Stimulated activated naive CD8-positive, alpha-beta T cell treated with anti-CD3 and anti-CD28 coated beads, Interleukin-15, amount 100 ng/mL, for 72 hours (primary cell): ENCODE measurements around the gene JAK1.

Experiments used
- ATAC-seq: fragments of 150-1000 bp; cut with Tn5 transposase; 2 replicates; pipeline ENCODE4 v1.10.0; 2021; ENCODE audit warnings: mild to moderate bottlenecking, moderate library complexity
- DNase-seq, 2 donors: peaks; one replicate each; pipeline ENCODE4 v3.0.0; 2021 to 2022
- H3K27ac Mint-ChIP-seq, 2 donors: one replicate each; pipeline ENCODE4 v1.8.0; 2022; ENCODE audit warnings: mild to moderate bottlenecking in 2 of 2, mixed read lengths in 2 of 2, moderate library complexity in 2 of 2
- H3K27me3 Mint-ChIP-seq: one replicate; pipeline ENCODE4 v1.8.0; 2022; ENCODE audit warnings: mixed read lengths
- H3K4me1 Mint-ChIP-seq: one replicate; pipeline ENCODE4 v1.8.0; 2022; ENCODE audit warnings: mild to moderate bottlenecking, mixed read lengths
- H3K4me3 Mint-ChIP-seq, 2 donors: one replicate each; pipeline ENCODE4 v1.8.0; 2022; ENCODE audit warnings: mild to moderate bottlenecking in 2 of 2, mixed read lengths in 2 of 2, moderate library complexity in 1 of 2
- H3K9me3 Mint-ChIP-seq, 2 donors: one replicate each; pipeline ENCODE4 v1.8.0; 2022; ENCODE audit warnings: mixed read lengths in 2 of 2

Gene JAK1

GRCh38 chr1:64884261-64885040, 81.9 kb downstream of the JAK1 start:
- Mint-ChIP-seq H3K9me3 (no peaks in the 10 kb centered on the region), H3K27me3 (no peaks in the 10 kb centered on the region), H3K4me1 (peaks cover 65% of the 10 kb centered on the region), H3K4me3 (no peak overlapping the region), H3K27ac (no peak overlapping the region)
- no peak for DNase-seq
- ATAC-seq = no peak

- peaks cover 65% of the 10 kb centered on the region for H3K4me1 Mint-ChIP-seq
- no peak overlapping the region for H3K4me3 Mint-ChIP-seq
- ATAC-seq = no peak
- H3K27ac Mint-ChIP-seq = peak overlapping the region in 1 of 2 donors; percentile 49
- no peak for DNase-seq
- H3K9me3 Mint-ChIP-seq = no peaks in the 10 kb centered on the region
- H3K27me3 Mint-ChIP-seq = no peaks in the 10 kb centered on the region
Observed at GRCh38 chr1:64882574-64883255, 83.6 kb downstream of the JAK1 start.

DNA sequence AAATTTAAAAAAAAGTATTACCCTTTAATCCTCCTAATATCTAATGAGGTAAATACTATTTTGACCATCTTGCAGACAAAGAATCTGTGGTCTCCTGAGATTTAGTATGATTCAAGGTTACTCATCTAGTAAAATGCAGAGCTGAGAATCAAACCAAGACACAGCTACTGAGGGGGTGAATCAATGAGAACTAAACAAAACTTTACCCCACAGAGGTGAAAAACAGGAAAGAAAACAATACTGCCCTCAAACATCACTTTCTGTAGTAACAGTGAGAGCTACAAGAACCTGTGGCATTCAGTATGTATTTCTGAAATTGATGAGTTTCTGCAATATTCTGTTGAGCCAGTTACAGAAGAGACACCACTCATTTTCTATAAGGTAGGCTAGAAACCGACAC, 85.1 kb downstream of the JAK1 start:
- H3K27ac Mint-ChIP-seq = peak overlapping the region in 1 of 2 donors; percentile 19
- peaks cover 65% of the 10 kb centered on the region for H3K4me1 Mint-ChIP-seq
- ATAC-seq (peak; percentile 60), DNase-seq (no peak)
- no peaks in the 10 kb centered on the region for H3K9me3 Mint-ChIP-seq
- H3K27me3 Mint-ChIP-seq = no peaks in the 10 kb centered on the region
- no peak overlapping the region for H3K4me3 Mint-ChIP-seq

DNA sequence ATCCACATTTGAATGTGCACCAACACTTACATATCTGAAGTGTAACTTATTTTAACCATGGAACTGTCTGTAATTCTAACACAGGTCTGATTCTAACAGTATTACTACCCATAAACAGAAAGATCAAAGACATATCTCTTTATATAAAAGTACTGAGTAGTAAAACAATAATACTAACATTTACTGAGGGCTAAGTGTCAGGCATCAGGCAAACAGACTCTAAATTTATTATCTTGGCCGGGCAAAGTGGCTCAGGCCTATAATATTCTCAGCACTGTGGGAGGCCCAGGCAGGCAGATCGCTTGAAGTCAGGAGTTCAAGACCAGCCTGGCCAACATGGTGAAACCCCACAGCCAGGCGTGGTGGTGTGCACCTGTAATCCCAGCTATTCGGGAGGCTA, 85.9 kb downstream of the JAK1 start:
- Mint-ChIP-seq H3K9me3 (no peaks in the 10 kb centered on the region), H3K4me1 (peaks cover 70% of the 10 kb centered on the region), H3K27ac (no peak overlapping the region), H3K4me3 (no peak overlapping the region), H3K27me3 (no peaks in the 10 kb centered on the region)
- DNase-seq = no peak
- no peak for ATAC-seq

DNA sequence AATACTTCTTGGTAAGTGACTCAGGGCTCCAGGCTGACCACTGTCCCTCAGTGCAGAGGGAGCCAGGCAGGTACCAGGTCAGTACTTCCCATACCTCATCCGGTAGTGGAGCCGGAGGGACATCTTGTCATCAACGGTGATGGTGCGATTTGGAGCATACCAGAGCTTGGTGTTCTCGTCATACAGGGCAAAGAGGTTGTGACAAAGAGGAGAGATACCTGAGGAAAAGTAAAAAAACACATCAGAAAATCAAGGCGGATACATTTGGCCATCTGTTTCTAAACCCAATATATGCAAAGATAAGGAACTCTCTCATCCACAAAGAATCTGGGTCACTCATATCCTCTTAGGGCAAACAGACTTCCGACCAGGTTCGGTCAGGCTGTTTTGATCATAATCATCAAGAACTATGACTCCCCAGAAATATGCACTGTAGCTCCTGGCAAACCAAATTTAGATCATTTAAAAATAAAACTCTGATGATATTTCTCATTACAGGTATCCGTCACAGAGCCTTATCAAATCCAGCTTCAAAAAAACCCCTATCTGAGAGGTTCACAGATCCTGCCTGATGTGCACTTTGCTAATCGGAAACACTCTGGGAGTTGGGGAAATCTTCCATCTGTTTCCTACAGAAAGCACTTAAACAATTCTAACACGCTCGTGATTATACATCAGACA, 87.3 kb downstream of the JAK1 start:
- no peak for ATAC-seq
- Mint-ChIP-seq H3K4me1 (peaks cover 71% of the 10 kb centered on the region), H3K4me3 (no peak overlapping the region), H3K27me3 (no peaks in the 10 kb centered on the region), H3K27ac (no peak overlapping the region), H3K9me3 (no peaks in the 10 kb centered on the region)
- DNase-seq = no peak

DNA sequence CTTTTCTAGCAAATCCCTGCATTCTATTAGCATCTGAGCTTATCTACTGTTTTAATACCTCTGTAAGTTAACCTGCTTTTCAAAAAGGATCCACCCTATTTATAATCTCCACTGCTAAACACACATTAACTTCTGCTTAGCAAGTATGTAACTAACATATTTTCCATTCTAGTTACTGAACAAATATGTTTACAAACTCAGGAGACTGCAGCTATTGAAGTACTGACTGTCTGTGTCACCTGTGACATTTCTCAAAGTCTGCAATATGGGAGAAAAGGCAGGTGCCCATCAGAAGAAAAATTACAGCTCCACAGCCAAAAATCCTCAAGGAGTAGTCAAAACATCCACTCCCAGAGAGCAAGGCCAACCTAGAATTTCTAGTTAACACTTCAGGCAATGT, 88.3 kb downstream of the JAK1 start:
- ATAC-seq (no peak), DNase-seq (no peak)
- Mint-ChIP-seq H3K4me1 (peaks cover 74% of the 10 kb centered on the region), H3K9me3 (no peaks in the 10 kb centered on the region), H3K4me3 (peak overlapping the region; percentile 12 to 16), H3K27ac (no peak overlapping the region), H3K27me3 (no peaks in the 10 kb centered on the region)

DNA sequence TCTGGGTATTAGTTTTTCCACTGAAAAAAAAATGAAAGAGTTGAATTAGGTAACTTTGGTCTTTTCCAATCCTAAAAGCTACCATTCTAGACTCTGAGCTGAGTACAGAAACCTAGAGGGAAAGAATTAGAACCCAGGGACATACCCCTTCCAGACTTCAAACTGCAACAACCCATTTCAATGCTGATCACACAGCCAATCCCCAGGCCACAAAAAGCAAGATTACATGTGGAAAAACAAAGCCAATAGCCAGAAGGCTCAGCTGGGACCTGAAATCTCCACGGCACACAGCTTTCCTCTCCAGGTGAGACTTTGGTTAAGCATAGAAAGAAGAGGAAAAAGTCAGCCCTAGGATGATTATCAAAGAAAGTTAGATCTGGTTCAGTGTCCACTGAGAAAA, 88.8 kb downstream of the JAK1 start:
- Mint-ChIP-seq H3K9me3 (no peaks in the 10 kb centered on the region), H3K4me1 (peaks cover 69% of the 10 kb centered on the region), H3K27ac (peak overlapping the region in 1 of 2 donors; percentile 36), H3K27me3 (no peaks in the 10 kb centered on the region), H3K4me3 (peak overlapping the region; percentile 23 to 42)
- ATAC-seq (peak; percentile 11), DNase-seq (no peak)

DNA sequence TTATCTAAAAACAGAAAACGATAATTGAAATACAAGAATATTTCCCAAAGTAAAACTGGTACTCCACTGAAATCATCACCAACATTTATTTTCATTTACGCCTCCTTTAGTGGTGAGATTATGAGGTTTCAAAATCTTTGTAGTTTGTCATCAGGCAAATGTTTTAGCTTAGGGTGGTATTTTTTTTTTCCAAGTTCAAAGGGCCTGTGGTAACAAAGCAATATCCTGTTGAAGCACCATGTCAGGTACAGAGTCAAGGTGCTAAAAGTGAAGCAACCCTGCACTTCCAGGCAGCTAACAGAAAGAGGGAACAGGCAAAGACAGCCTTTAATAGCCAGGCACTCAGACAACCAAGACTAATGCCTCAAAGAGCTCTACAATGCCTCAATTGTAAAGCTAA, 89.2 kb downstream of the JAK1 start:
- Mint-ChIP-seq H3K27me3 (no peaks in the 10 kb centered on the region), H3K9me3 (no peaks in the 10 kb centered on the region), H3K27ac (peak overlapping the region; percentile 36 to 37), H3K4me3 (peak overlapping the region; percentile 42 to 54), H3K4me1 (peaks cover 66% of the 10 kb centered on the region)
- DNase-seq (peak; percentile 10 to 30), ATAC-seq (peak; percentile 94)

DNA sequence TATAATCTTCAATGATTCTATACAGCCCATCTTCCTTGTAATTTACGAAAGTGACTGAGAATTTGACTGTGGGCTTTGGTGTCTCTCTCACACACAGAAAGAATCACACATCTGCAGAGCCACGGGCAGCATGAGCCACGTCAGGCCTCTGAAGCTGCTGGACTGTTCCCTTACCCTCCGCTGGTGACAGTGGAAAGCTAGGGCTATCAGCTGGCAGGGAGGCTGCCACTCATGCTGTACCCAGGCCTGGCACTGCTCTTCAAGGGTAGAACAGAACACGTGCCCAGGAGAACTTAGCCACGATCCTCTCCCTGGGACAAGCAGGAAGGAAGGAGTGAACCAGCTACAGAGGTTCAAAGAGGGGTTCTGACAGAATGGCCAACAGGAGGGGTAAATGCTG, 90.7 kb downstream of the JAK1 start:
- H3K27ac Mint-ChIP-seq = peak overlapping the region in 1 of 2 donors; percentile 28
- ATAC-seq (no peak), DNase-seq (no peak)
- H3K27me3 Mint-ChIP-seq = no peaks in the 10 kb centered on the region
- H3K9me3 Mint-ChIP-seq = no peaks in the 10 kb centered on the region
- peaks cover 61% of the 10 kb centered on the region for H3K4me1 Mint-ChIP-seq
- peak overlapping the region; percentile 16 to 25 for H3K4me3 Mint-ChIP-seq

- Mint-ChIP-seq H3K4me3 (peak overlapping the region in 1 of 2 donors; percentile 26), H3K4me1 (peaks cover 61% of the 10 kb centered on the region), H3K27me3 (no peaks in the 10 kb centered on the region), H3K9me3 (no peaks in the 10 kb centered on the region), H3K27ac (no peak overlapping the region)
- DNase-seq (no peak), ATAC-seq (no peak)
Observed at GRCh38 chr1:64875101-64875500, 91.2 kb downstream of the JAK1 start.

GRCh38 chr1:64874666-64875065, 91.7 kb downstream of the JAK1 start:
- H3K4me1 Mint-ChIP-seq = peaks cover 61% of the 10 kb centered on the region
- H3K27ac Mint-ChIP-seq = no peak overlapping the region
- no peak for ATAC-seq
- no peaks in the 10 kb centered on the region for H3K27me3 Mint-ChIP-seq
- no peak overlapping the region for H3K4me3 Mint-ChIP-seq
- no peak for DNase-seq
- no peaks in the 10 kb centered on the region for H3K9me3 Mint-ChIP-seq

- no peak for ATAC-seq
- H3K4me1 Mint-ChIP-seq = peaks cover 54% of the 10 kb centered on the region
Observed at GRCh38 chr1:64873576-64873975, 92.8 kb downstream of the JAK1 start.

DNA sequence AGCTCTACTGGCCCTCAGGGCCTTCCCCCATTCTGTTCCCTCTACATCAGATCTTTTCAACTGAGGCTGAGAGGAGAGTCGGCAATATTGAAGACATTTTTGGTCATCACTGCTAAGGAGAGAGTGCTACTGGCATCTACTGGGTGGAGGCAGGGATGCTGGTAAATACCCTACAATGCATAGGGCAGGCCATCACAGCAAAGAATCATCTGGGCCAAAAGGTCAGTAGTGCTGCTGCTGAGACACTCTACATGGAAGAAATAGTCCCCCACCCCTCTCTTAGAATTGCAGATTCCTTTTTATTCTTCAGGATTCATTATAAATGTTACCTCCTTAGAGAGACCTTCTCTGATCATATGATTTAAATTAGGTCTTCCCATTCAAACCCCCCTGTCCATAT, 94.3 kb downstream of the JAK1 start:
- H3K4me3 Mint-ChIP-seq = no peak overlapping the region
- peak overlapping the region in 1 of 2 donors; percentile 34 for H3K27ac Mint-ChIP-seq
- DNase-seq (no peak), ATAC-seq (no peak)
- H3K4me1 Mint-ChIP-seq = peaks cover 39% of the 10 kb centered on the region
- no peaks in the 10 kb centered on the region for H3K9me3 Mint-ChIP-seq
- no peaks in the 10 kb centered on the region for H3K27me3 Mint-ChIP-seq

More at GRCh38 chr1:64873576-64873975, 92.8 kb downstream of the JAK1 start:
- no peak for DNase-seq
- Mint-ChIP-seq H3K27ac (no peak overlapping the region), H3K9me3 (no peaks in the 10 kb centered on the region), H3K4me3 (no peak overlapping the region), H3K27me3 (no peaks in the 10 kb centered on the region)

- Mint-ChIP-seq H3K27me3 (no peaks in the 10 kb centered on the region), H3K27ac (no peak overlapping the region), H3K4me1 (peaks cover 30% of the 10 kb centered on the region), H3K9me3 (no peaks in the 10 kb centered on the region), H3K4me3 (no peak overlapping the region)
- ATAC-seq (no peak), DNase-seq (no peak)
Observed at GRCh38 chr1:64871256-64871655, 95.1 kb downstream of the JAK1 start.

GRCh38 chr1:64867266-64867665, 99.1 kb downstream of the JAK1 start:
- no peak for DNase-seq
- ATAC-seq = no peak
- Mint-ChIP-seq H3K27me3 (no peaks in the 10 kb centered on the region), H3K9me3 (no peaks in the 10 kb centered on the region), H3K4me3 (no peak overlapping the region), H3K27ac (no peak overlapping the region), H3K4me1 (peaks cover 26% of the 10 kb centered on the region)

DNA sequence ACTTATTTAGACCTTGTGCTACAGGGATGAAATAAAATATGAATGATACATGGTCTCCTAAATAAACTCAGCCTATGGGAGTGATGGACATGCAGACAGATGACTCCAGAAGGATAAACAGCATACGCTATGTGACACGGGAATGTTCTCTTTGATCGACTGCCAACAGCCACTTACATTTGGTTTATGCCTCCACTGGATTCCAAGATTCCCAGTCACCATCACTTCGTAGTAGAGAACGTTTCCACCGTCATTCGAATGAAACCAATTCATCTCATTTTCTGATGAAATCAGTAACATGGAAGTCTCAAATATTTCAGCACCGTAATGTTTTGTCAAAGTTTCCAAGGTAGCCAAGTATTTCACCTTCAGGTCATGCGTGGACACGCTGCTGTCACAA, 99.7 kb downstream of the JAK1 start:
- ATAC-seq = no peak
- no peak for DNase-seq
- Mint-ChIP-seq H3K9me3 (no peaks in the 10 kb centered on the region), H3K27ac (no peak overlapping the region), H3K4me1 (peaks cover 24% of the 10 kb centered on the region), H3K4me3 (no peak overlapping the region), H3K27me3 (no peaks in the 10 kb centered on the region)
